Activated naive CD8-positive, alpha-beta T cell treated with anti-CD3 and anti-CD28 coated beads, Interleukin-2, amount 10 ng/mL, durations not matched to agents 7 days and 5 days (primary cell): ENCODE results near the gene ABR. TPM values are rescaled to one million over a fixed set of nuclear protein-coding genes. Genes with fewer than 3 reads are reported as not detected.

Experiments
- ATAC-seq: fragments of 150-1000 bp; cut with Tn5 transposase; one replicate; pipeline ENCODE4 v1.10.0; 2021; ENCODE audit warnings: low read depth, moderate library complexity
- POLR2A ChIA-PET: fragments of 350-600 bp; sonication (Branson Sonifier 250); formaldehyde crosslinking; loops from one replicate; lab custom pipeline; 2021; ENCODE audit warnings: antibody characterized with exemption; lab: Charles Lee
- DNase-seq: peaks from one replicate; pipeline ENCODE4 v3.0.0; 2021
- H3K27ac Mint-ChIP-seq: one replicate; pipeline ENCODE4 v1.8.0; 2022; ENCODE audit warnings: mild to moderate bottlenecking, mixed read lengths
- H3K27me3 Mint-ChIP-seq: one replicate; pipeline ENCODE4 v1.8.0; 2022; ENCODE audit warnings: mild to moderate bottlenecking, moderate library complexity, mixed read lengths
- H3K36me3 Mint-ChIP-seq: one replicate; pipeline ENCODE4 v1.8.0; 2021; ENCODE audit warnings: mild to moderate bottlenecking, mixed read lengths
- H3K4me1 Mint-ChIP-seq: one replicate; pipeline ENCODE4 v1.8.0; 2021; ENCODE audit warnings: mixed read lengths
- H3K4me3 Mint-ChIP-seq: one replicate; pipeline ENCODE4 v1.8.0; 2022; ENCODE audit warnings: mild to moderate bottlenecking, moderate library complexity, mixed read lengths
- H3K9me3 Mint-ChIP-seq: one replicate; pipeline ENCODE4 v1.8.0; 2021; ENCODE audit warnings: mixed read lengths
- microRNA-seq: library from miRNA; unstranded; fragments of <30 nt; microRNA quantifications from one replicate; pipeline ENCODE4 v1.2.0, GENCODE V29; 2022
- total RNA-seq, 2 experiments: library from RNA; stranded (reverse); gene quantifications; one replicate each; pipeline ENCODE4 v1.2.3, GENCODE V29; 2021

ABR gene
- total RNA-seq, 2 experiments from 2014 or later: 156 to 158 TPM

GRCh38 chr17:964876-965275 lies 214.9 kb downstream of the ABR start:
- H3K4me1 Mint-ChIP-seq: no peaks in the 10 kb centered on the region
- no peak overlapping the region for H3K4me3 Mint-ChIP-seq
- H3K27me3 Mint-ChIP-seq: peaks cover 40% of the 10 kb centered on the region
- H3K9me3 Mint-ChIP-seq: no peaks in the 10 kb centered on the region
- no peak for ATAC-seq
- no peak for DNase-seq
- POLR2A ChIA-PET: no interaction called here
- H3K27ac Mint-ChIP-seq: no peak overlapping the region
- H3K36me3 Mint-ChIP-seq: no peaks in the 10 kb centered on the region

- ATAC-seq: no peak
- no peak overlapping the region for H3K4me3 Mint-ChIP-seq
- H3K36me3 Mint-ChIP-seq: no peaks in the 10 kb centered on the region
- no peak for DNase-seq
- H3K9me3 Mint-ChIP-seq: no peaks in the 10 kb centered on the region
- H3K27ac Mint-ChIP-seq: no peak overlapping the region
- peaks cover 23% of the 10 kb centered on the region for H3K27me3 Mint-ChIP-seq
- POLR2A ChIA-PET: no interaction called here
- H3K4me1 Mint-ChIP-seq: no peaks in the 10 kb centered on the region
Measured at GRCh38 chr17:962670-963069, 217.1 kb downstream of the ABR start.

GRCh38 chr17:962166-962565 lies 217.6 kb downstream of the ABR start:
- no peaks in the 10 kb centered on the region for H3K9me3 Mint-ChIP-seq
- H3K4me3 Mint-ChIP-seq: no peak overlapping the region
- H3K27me3 Mint-ChIP-seq: peaks cover 24% of the 10 kb centered on the region
- no peak for ATAC-seq
- no peak for DNase-seq
- no peak overlapping the region for H3K27ac Mint-ChIP-seq
- no peaks in the 10 kb centered on the region for H3K36me3 Mint-ChIP-seq
- H3K4me1 Mint-ChIP-seq: no peaks in the 10 kb centered on the region
- POLR2A ChIA-PET: no interaction called here

DNA sequence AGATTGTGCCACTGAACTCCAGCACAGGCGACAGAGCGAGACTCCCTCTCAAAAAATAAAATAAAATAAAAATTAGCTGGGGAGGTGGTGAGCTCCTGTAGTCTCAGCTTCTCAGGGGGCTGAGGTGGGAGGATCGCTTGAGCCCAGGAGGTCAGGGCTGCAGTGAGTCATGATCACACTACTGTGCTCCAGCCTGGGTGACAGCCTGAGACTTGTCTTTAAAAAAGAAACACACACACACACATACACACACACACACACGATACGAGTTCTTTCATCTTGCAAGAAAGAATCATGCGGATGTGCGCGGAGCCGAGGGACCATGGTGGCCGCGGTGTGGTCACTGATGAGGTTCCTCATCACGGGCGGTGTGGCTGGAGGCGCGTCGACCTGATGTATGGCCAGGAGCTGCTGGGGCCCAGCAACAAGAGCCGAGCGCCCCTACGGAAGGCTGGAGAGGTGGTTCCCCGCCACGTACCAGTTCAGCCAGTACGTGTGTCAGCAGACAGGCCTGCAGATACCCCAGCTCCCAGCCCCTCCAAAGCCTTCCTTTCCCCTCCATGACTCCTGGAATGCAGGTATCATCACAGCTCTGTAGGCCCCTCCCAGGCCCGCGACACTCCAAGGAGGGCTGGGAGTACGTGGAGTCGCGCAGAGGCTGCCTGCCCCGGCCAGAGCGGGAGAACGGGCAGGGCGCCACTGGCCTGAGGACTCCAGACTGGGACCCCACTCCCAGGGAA lies 220.9 kb downstream of the ABR start:
- no peak for ATAC-seq
- Mint-ChIP-seq H3K27ac (no peak overlapping the region), H3K4me3 (no peak overlapping the region), H3K36me3 (no peaks in the 10 kb centered on the region), H3K27me3 (peaks cover 16% of the 10 kb centered on the region), H3K9me3 (no peaks in the 10 kb centered on the region), H3K4me1 (no peaks in the 10 kb centered on the region)
- POLR2A ChIA-PET: no interaction called here
- no peak for DNase-seq

DNA sequence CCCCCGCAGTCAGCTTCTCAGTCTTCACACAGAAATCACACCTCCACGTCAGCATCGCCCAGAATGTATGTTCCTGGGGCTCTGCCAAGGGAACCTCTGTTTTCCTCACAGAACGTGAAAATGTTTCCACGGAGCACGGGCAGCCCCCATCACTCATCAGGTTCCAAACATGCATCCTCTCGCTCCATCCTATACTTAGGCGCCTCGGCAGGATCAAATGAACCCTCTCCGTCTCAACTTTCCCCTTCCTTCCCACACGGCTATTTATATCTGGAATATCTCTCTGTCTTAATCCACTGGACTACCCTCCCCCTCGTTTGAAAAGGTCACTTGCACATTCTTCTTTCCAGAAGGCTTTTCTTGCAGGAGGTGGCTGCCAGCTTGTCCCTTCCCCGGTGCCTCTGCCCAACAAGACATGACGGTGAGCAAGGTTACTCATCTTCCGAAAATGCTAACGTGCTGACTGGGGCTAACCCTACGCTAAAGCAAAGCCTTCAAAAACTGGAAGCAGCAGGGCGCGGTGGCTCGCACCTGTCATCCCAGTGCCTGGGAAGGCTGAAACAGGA lies 221.8 kb downstream of the ABR start:
- peaks cover 13% of the 10 kb centered on the region for H3K27me3 Mint-ChIP-seq
- no peaks in the 10 kb centered on the region for H3K4me1 Mint-ChIP-seq
- no peaks in the 10 kb centered on the region for H3K36me3 Mint-ChIP-seq
- H3K9me3 Mint-ChIP-seq: no peaks in the 10 kb centered on the region
- DNase-seq: no peak
- H3K27ac Mint-ChIP-seq: no peak overlapping the region
- no peak overlapping the region for H3K4me3 Mint-ChIP-seq
- ATAC-seq: no peak
- POLR2A ChIA-PET: no interaction called here

GRCh38 chr17:956905-957304 lies 222.9 kb downstream of the ABR start:
- DNase-seq (no peak), ATAC-seq (no peak)
- Mint-ChIP-seq H3K4me3 (no peak overlapping the region), H3K9me3 (no peaks in the 10 kb centered on the region), H3K27me3 (peaks cover 9% of the 10 kb centered on the region), H3K27ac (no peak overlapping the region), H3K36me3 (no peaks in the 10 kb centered on the region), H3K4me1 (no peaks in the 10 kb centered on the region)
- POLR2A ChIA-PET: no interaction called here

DNA sequence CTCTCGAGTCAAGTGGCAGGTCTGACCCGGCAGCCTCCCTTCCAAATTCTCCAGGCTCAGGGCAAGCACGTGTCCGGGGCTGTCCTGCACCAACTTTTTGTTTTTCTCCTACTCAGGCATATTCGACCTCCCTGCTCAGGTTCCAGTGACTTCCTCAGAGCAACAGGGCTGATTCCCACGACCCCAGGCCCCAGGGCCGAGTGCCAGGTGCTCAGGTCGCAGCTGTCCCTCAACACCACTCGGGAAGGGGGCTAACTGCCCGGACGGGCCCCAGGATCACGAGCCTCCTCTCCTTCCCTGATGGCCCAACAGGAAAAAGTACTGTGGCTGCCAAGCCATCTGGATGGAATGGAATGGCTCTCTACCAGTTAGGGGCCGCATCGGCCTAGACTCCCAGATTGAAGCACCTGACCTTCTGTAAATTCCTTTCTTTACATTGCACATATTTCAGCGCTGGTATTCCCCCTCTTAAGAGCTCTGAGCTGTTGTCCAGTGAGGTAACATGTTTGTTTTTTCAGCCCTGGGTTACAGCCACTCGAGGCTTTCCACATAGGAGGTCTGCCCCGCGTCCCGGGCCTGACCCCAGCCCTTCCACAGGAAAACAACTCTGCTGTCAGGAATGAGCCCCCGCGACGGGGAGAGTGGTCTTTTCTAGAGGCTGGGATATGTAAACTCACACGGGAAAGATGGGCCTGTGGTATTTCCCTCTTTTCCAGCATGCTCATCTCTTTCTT lies 225.2 kb downstream of the ABR start:
- Mint-ChIP-seq H3K4me1 (no peaks in the 10 kb centered on the region), H3K4me3 (no peak overlapping the region), H3K27me3 (peaks cover 15% of the 10 kb centered on the region), H3K27ac (no peak overlapping the region), H3K36me3 (no peaks in the 10 kb centered on the region), H3K9me3 (no peaks in the 10 kb centered on the region)
- no peak for ATAC-seq
- POLR2A ChIA-PET: no interaction called here
- DNase-seq: no peak

DNA sequence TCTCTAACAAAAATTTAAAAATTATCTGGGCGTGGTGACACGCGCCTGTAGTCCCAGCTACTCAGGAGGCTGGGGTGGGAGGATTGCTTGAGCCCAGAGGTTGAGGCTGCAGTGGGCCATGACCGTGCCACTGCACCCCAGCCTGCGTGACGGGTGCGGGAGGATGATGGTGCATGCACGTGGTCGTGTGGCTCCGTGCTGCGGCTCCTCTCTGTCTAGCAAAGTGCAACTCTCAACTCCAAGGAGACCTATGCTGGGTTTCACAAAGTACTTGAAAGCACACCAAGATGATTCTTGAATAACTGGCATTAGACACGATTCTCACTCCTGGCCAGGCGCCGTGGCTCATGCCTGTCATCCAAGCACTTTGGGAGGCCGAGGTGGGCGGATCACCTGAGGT lies 226.0 kb downstream of the ABR start:
- ATAC-seq (no peak), DNase-seq (no peak)
- Mint-ChIP-seq H3K27me3 (peaks cover 15% of the 10 kb centered on the region), H3K4me1 (no peaks in the 10 kb centered on the region), H3K36me3 (no peaks in the 10 kb centered on the region), H3K9me3 (no peaks in the 10 kb centered on the region), H3K27ac (no peak overlapping the region), H3K4me3 (no peak overlapping the region)
- POLR2A ChIA-PET: no interaction called here

Small RNA genes within 50 kb of the gene (microRNA-seq; reads per million reads assigned to microRNA genes)
- gene MIR3183: 4.9 reads per million

Other genes starting within 250 kb of the ABR start
- gene NXN, start 200.2 kb downstream of the ABR start, total RNA-seq: under 1 TPM; 0.22 to 0.37 TPM
- 10 to 100 TPM; 10.3 to 10.7 TPM for gene TIMM22, start 182.9 kb downstream of the ABR start, total RNA-seq
- gene BHLHA9, start 90.5 kb upstream of the ABR start, total RNA-seq: not detected
- gene TRARG1, start 99.7 kb upstream of the ABR start, total RNA-seq: under 1 TPM; 0.51 to 0.58 TPM
- gene YWHAE, start 220.2 kb upstream of the ABR start, total RNA-seq: 100 to 1,000 TPM; 272 to 287 TPM